Mucosa of rectum (tissue), 2 donors: ENCODE measurements around the gene PDIA2.

ENCODE experiments used
- H3K27ac ChIP-seq, 2 donors: one replicate each; pipeline ENCODE4 v1.7.0; 2013; ENCODE audit warnings: inconsistent platforms in 2 of 2, low read depth in 2 of 2, low read length in 2 of 2
- H3K27me3 ChIP-seq, 2 donors: one replicate each; pipeline ENCODE4 v1.7.0; 2013; ENCODE audit warnings: low read length in 2 of 2; ENCODE audit not compliant: control insufficient read depth in 2 of 2, insufficient read depth in 2 of 2
- H3K36me3 ChIP-seq, 2 donors: one replicate each; pipeline ENCODE4 v1.7.0; 2013; ENCODE audit warnings: low read length in 2 of 2; ENCODE audit not compliant: control insufficient read depth in 2 of 2, insufficient read depth in 2 of 2
- H3K4me1 ChIP-seq, 2 donors: one replicate each; pipeline ENCODE4 v1.7.0; 2013; ENCODE audit warnings: low read length in 2 of 2, mild to moderate bottlenecking in 1 of 2; ENCODE audit not compliant: control insufficient read depth in 2 of 2, insufficient read depth in 2 of 2
- H3K4me3 ChIP-seq, 2 donors: one replicate each; pipeline ENCODE4 v1.7.0; 2013; ENCODE audit warnings: low read length in 2 of 2
- H3K9ac ChIP-seq, 2 donors: one replicate each; pipeline ENCODE4 v1.7.0; 2013; ENCODE audit warnings: low read length in 2 of 2, low read depth in 1 of 2, mild to moderate bottlenecking in 1 of 2
- H3K9me3 ChIP-seq, 2 donors: one replicate each; pipeline ENCODE4 v1.7.0; 2013; ENCODE audit warnings: low read length in 2 of 2; ENCODE audit not compliant: control insufficient read depth in 2 of 2
- donor health status: healthy.
- donor health status: Normal muscosa, but diverticular disease.

PDIA2 gene

DNA sequence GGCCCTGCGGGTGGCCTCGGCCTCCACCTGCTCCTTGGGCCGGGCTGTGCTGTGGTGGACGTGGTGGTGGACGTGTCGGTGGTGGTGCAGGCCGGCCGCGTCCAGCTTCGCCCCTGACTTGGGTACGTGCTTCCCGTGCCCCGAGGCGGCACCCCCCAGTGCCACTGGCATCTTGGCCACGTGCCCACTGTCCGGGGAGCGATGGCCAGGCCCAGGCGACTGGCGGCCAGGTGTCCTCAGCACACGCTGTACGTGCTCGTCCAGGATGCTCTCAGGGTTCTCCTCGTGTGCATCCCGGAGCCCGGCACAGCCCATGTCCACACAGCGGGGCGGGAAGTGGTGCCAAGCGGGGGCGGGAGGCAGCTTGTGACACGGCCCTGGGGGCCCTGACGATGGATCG, 14.9 kb downstream of the PDIA2 start:
- Histone ChIP-seq H3K4me3 (no peak overlapping the region), H3K27ac (no peak overlapping the region), H3K9me3 (no peaks in the 10 kb centered on the region), H3K27me3 (no peaks in the 10 kb centered on the region), H3K36me3 (peaks cover 22 to 25% of the 10 kb centered on the region in 2 donors), H3K9ac (no peak overlapping the region), H3K4me1 (no peaks in the 10 kb centered on the region)

DNA sequence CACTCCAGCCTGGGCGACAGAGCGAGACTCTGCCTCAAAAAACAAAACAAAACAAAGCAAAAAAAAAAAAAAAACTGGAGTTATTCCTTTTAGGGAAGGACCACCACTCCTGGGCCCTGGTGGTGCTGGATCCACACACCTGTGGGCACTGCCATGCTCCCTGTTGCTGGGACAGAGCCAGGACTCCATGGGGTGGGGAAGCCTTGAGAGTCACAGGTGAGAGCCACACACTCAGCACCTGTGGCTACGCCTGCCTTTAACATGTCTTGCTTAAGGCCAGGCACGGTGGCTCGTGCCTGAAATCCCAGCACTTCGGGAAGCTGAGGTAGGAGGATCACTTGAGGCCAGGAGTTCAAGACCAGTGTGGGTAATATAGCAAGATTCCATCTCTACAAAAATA, 18.3 kb downstream of the PDIA2 start:
- H3K9ac ChIP-seq, result no peak overlapping the region
- H3K9me3 ChIP-seq, result no peaks in the 10 kb centered on the region
- no peaks in the 10 kb centered on the region for H3K27me3 ChIP-seq
- peaks cover 20 to 31% of the 10 kb centered on the region in 2 donors for H3K36me3 ChIP-seq
- no peaks in the 10 kb centered on the region for H3K4me1 ChIP-seq
- H3K27ac ChIP-seq, result no peak overlapping the region
- H3K4me3 ChIP-seq, result no peak overlapping the region

GRCh38 chr16:301950-302349, 19.0 kb downstream of the PDIA2 start:
- Histone ChIP-seq H3K27me3 (no peaks in the 10 kb centered on the region), H3K4me1 (no peaks in the 10 kb centered on the region), H3K9ac (no peak overlapping the region), H3K4me3 (no peak overlapping the region), H3K9me3 (no peaks in the 10 kb centered on the region), H3K36me3 (peaks cover 19 to 33% of the 10 kb centered on the region in 2 donors), H3K27ac (no peak overlapping the region)

DNA sequence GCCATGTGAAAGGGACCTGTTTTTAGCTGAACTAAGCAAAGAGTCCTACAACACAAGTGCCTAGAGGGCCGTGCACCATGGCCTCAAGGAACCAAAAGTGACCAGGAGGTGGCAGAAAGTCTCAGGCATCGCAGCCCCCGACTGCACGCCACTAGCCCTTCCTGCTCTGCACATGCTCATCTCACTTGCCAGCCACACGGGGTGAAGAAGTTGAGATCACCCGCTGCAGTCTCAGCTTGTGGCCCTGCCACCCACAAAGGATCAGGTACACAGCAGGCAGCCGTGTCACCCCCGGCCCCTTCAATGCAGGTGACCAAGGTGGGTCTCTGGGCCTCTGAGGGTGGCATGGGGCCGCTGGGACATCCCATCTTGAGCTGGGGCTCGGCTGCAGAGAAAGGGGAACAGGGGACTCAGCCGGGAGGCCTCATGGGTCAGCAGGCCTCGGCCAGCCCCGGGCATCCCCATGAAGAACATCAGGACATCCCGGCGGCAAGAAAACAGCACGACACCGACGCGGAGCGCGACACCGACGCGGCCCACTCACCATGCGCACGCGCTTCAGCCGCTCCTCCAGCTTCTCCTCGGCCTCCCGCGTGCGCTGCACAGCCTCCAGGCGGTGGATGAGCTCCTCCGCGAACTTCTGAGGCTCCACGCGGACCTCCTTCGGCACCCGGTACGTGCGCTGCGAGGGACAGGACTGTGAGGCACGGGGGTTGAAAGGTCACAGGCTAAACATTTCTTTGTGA, 21.0 kb downstream of the PDIA2 start:
- Histone ChIP-seq H3K9ac (no peak overlapping the region), H3K27ac (no peak overlapping the region), H3K4me3 (no peak overlapping the region), H3K9me3 (no peaks in the 10 kb centered on the region), H3K36me3 (peaks cover 33% of the 10 kb centered on the region in 2 donors), H3K4me1 (no peaks in the 10 kb centered on the region), H3K27me3 (no peaks in the 10 kb centered on the region)

DNA sequence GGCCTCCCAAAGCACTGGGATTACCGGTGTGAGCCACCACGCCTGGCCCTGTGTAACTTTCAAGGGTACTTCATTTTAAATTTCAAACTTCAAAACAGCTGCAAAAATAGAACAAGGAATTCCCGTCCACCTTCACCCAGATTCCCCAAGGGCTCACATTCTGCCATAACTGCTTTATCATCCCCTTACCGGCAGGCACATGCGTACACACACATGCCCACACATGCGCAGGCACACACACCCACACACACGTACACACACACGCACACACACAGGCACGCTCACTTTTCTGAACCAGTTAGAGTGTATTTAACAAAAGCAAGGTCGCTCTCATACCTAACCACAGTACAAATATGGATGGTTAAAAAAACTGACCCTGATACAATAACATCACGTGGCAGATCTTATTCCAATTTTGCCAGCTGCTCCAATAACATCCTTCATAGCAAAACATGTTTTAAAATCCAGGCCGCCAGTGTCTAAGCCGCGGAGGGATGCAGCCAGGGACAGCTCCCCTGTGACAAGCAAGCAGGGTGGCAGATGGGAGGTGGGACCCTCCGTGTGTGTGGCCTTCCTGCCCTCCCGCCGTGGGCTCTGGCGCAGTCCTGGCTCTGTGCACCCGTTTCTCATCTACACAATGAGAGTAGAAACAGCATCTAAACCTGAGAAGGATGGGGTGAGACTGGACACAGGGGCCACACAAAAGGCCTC, 23.1 kb downstream of the PDIA2 start:
- Histone ChIP-seq H3K36me3 (peaks cover 32 to 39% of the 10 kb centered on the region in 2 donors), H3K4me3 (no peak overlapping the region), H3K4me1 (no peaks in the 10 kb centered on the region), H3K27me3 (no peaks in the 10 kb centered on the region), H3K9me3 (no peaks in the 10 kb centered on the region), H3K9ac (no peak overlapping the region), H3K27ac (no peak overlapping the region)

DNA sequence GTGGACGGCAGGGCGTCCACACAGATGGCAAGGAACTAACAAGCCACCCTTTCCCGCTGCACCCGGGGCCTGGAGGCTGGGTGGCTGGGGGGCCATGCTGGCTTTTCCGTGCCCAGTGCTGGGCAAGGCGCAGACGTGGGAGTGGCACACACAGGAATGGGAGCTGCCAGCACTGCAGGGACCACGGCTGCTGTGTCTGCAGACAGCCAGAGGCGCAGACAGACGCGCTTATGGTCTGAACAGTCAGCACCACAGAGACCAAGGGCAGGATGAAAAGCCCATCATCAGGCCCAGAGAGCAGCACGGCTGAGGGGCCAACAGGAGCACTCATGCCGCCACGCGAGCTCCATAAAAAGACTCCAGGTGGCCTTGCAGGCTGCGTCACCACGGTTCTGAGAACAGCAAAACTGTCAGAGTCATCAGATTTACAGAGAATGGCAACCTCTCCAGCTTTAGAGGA, 24.0 kb downstream of the PDIA2 start:
- Histone ChIP-seq H3K9ac (no peak overlapping the region), H3K27me3 (no peaks in the 10 kb centered on the region), H3K36me3 (peaks cover 31 to 41% of the 10 kb centered on the region in 2 donors), H3K9me3 (no peaks in the 10 kb centered on the region), H3K4me1 (no peaks in the 10 kb centered on the region), H3K4me3 (no peak overlapping the region), H3K27ac (no peak overlapping the region)

GRCh38 chr16:307691-308312, 24.8 kb downstream of the PDIA2 start:
- Histone ChIP-seq H3K9me3 (no peaks in the 10 kb centered on the region), H3K27ac (no peak overlapping the region), H3K27me3 (no peaks in the 10 kb centered on the region), H3K9ac (no peak overlapping the region), H3K36me3 (peaks cover 25 to 39% of the 10 kb centered on the region in 2 donors), H3K4me3 (no peak overlapping the region), H3K4me1 (no peaks in the 10 kb centered on the region)

DNA sequence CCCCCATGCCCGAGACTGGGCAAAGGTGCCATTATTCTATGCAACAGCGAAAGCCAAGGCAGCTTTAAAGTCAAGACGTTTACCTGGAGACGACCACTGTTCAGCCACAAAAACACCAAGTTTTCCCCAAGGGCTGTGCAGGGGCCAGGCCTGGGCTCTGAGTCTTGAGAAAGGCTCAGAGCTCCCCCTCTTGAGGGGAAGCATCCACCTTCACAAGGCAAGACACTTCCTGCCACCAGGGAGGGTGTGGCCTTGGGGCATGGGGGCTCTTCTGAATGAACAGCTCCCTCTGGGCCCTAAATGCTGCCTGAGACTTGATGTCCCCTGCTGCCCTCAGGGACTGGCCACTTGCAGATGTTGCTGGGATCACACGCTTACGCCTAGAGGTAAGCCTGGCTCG, 26.5 kb downstream of the PDIA2 start:
- Histone ChIP-seq H3K4me1 (no peaks in the 10 kb centered on the region), H3K4me3 (no peak overlapping the region), H3K27ac (no peak overlapping the region), H3K27me3 (no peaks in the 10 kb centered on the region), H3K9ac (no peak overlapping the region), H3K36me3 (peaks cover 41 to 48% of the 10 kb centered on the region in 2 donors), H3K9me3 (no peaks in the 10 kb centered on the region)

DNA sequence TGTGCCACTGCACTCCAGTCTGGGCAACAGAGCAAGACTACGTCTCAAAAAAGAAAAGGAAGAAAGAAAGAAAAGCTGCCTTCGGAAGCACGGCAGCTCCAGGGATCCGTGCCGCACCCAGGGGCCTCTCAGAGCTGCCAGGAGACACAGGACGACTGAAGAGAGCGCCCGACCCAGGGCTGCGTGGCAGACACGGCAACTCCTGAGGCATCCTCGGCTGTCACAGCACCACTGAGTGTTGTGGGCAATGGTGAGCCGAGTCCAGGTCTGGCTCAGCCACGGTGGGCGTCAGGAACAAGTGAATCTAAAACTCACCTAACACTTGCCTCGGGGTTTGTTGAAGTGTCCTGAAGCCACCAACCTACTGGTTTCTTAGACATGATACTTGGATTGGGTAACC, 28.8 kb downstream of the PDIA2 start:
- H3K4me3 ChIP-seq, result no peak overlapping the region
- peaks cover 37 to 44% of the 10 kb centered on the region in 2 donors for H3K36me3 ChIP-seq
- no peaks in the 10 kb centered on the region for H3K4me1 ChIP-seq
- H3K9ac ChIP-seq, result no peak overlapping the region
- H3K27me3 ChIP-seq, result no peaks in the 10 kb centered on the region
- no peak overlapping the region for H3K27ac ChIP-seq
- H3K9me3 ChIP-seq, result no peaks in the 10 kb centered on the region

GRCh38 chr16:314351-314750, 31.4 kb downstream of the PDIA2 start:
- no peak overlapping the region for H3K27ac ChIP-seq
- peaks cover 27 to 46% of the 10 kb centered on the region in 2 donors for H3K36me3 ChIP-seq
- H3K27me3 ChIP-seq, result no peaks in the 10 kb centered on the region
- no peak overlapping the region for H3K4me3 ChIP-seq
- no peaks in the 10 kb centered on the region for H3K9me3 ChIP-seq
- no peak overlapping the region for H3K9ac ChIP-seq
- H3K4me1 ChIP-seq, result no peaks in the 10 kb centered on the region
